Breast epithelium (tissue), 4 donors: ENCODE results near the gene KRTAP6-2. TPM values are rescaled to one million over a fixed set of nuclear protein-coding genes. Genes with fewer than 3 reads are reported as not detected.

Experiments used
- DNase-seq, 2 donors: peaks; one replicate each; pipeline ENCODE4 v3.0.0-alpha.2; 2019; ENCODE audit warnings: low spot score in 2 of 2
- H3K27ac ChIP-seq, 2 donors: fragments of 200-600 bp; sonication (generic) in 1 of 2; one replicate each; pipeline ENCODE4 v1.5.1; 2016 to 2019; ENCODE audit warnings: mild to moderate bottlenecking in 1 of 2
- H3K27me3 ChIP-seq, 2 donors: fragments of 200-600 bp; sonication (generic) in 1 of 2; one replicate each; pipeline versions ENCODE4 v1.5.1 to v1.6.0; 2017 to 2019; ENCODE audit warnings: control low read depth in 1 of 2, mild to moderate bottlenecking in 1 of 2
- H3K36me3 ChIP-seq: fragments of 200-600 bp; one replicate; pipeline ENCODE4 v1.5.1; 2019
- H3K4me1 ChIP-seq, 2 donors: fragments of 200-600 bp; sonication (generic); one replicate each; pipeline ENCODE4 v1.5.1; 2016 to 2019; ENCODE audit warnings: control low read depth in 1 of 2
- H3K4me3 ChIP-seq, 3 donors: fragments of 200-600 bp; sonication (generic); 1 replicate in 2 of 3; 2 replicates in 1 of 3; pipeline ENCODE4 v1.5.1; 2016 to 2019; ENCODE audit warnings: mild to moderate bottlenecking in 3 of 3, moderate library complexity in 2 of 3
- H3K9me3 ChIP-seq, 2 donors: fragments of 200-600 bp; sonication (generic) in 1 of 2; one replicate each; pipeline ENCODE4 v1.5.1; 2016 to 2019; ENCODE audit warnings: control low read depth in 1 of 2
- POLR2A ChIP-seq: fragments of 450-650 bp; IDR thresholded peaks from one replicate; pipeline ENCODE4 v1.6.1; 2016; ENCODE audit warnings: antibody characterized with exemption, mild to moderate bottlenecking, moderate library complexity
- POLR2AphosphoS5 ChIP-seq, 3 donors: sonication (generic); formaldehyde crosslinking; IDR thresholded peaks; one replicate each; pipeline ENCODE4 v1.6.1; 2017; ENCODE audit warnings: antibody characterized with exemption in 3 of 3
- intact Hi-C: fragments of 100-400 bp; cut with DNase I; formaldehyde crosslinking; loops from one replicate; pipeline ENCODE4 v1.15.1; 2023; ENCODE audit warnings: low total_unique reads
- total RNA-seq, 3 donors: library from RNA; depleted of rRNA; stranded (reverse); fragments of >200 nt; gene quantifications; one replicate each; pipeline ENCODE4 v1.1.0, GENCODE V29; 2016
- TF ChIP-seq, protein P1 (sequence below), 3 donors: fragments of 450-650 bp; IDR thresholded peaks; one replicate each; pipeline ENCODE4 v1.5.1; 2016 to 2017; ENCODE audit warnings: antibody characterized with exemption in 3 of 3, mild to moderate bottlenecking in 3 of 3, moderate library complexity in 3 of 3

The KRTAP6-2 gene, protein sequence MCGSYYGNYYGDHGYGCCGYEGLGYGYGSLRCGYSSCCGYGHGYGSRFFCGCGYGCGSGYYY
- not detected for total RNA-seq

DNA sequence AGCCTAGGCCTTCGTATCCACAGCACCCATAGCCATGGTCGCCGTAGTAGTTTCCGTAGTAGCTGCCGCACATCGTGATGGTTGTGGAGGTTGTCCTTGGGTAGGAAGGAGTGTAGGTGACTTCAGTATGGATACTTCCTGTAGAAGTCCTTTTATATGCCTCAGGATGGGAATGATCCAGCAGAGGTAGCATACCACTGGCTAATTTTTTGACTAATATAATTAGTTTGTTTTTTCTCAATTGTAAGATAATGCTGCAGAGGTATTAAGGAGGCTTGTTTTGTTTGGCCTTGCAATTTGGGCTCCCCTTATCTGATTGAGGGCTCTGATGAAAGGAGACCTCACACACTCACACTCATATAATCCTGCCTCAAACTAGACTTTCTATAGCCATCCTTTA lies at the start of gene KRTAP6-2:
Gene KRTAP6-2 (minus strand): TSS at position 101 of the 400 bp plus-strand sequence. CDS start 28 bp downstream, at position 73.
- intact Hi-C loops: no loop called here
- no peaks in the 10 kb centered on the region for H3K27me3 ChIP-seq
- TF ChIP-seq POLR2A: no peak
- TF ChIP-seq, protein P1, sequence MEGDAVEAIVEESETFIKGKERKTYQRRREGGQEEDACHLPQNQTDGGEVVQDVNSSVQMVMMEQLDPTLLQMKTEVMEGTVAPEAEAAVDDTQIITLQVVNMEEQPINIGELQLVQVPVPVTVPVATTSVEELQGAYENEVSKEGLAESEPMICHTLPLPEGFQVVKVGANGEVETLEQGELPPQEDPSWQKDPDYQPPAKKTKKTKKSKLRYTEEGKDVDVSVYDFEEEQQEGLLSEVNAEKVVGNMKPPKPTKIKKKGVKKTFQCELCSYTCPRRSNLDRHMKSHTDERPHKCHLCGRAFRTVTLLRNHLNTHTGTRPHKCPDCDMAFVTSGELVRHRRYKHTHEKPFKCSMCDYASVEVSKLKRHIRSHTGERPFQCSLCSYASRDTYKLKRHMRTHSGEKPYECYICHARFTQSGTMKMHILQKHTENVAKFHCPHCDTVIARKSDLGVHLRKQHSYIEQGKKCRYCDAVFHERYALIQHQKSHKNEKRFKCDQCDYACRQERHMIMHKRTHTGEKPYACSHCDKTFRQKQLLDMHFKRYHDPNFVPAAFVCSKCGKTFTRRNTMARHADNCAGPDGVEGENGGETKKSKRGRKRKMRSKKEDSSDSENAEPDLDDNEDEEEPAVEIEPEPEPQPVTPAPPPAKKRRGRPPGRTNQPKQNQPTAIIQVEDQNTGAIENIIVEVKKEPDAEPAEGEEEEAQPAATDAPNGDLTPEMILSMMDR (IDR thresholded peaks at IDR 0.05): no peak
- no peak for TF ChIP-seq POLR2AphosphoS5 (IDR thresholded peaks at IDR 0.05)

DNA sequence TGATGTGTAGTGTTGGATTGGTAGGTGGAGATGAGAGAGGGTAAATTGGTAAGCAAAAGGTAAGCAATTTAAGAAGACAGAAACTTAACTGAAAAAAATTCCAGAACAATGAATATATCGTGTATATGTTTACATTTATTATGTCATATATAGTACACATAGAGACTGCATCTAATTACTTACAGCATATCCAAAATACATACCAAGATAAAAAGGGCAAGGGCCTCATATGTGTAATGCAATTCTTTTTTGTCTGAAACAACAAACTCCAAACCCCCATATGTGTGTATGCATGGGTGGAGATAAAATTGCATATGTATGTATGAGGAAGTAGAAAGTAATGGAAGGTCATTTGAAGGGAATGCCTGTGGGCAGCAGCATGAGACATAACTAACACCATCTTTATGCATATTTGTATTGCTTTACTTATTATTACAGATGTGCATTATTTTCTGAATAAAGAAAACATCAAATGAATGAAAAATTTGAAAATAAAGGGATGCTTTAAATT lies 48.3 kb upstream of the KRTAP6-2 start:
- no peak for DNase-seq
- Histone ChIP-seq H3K4me1 (no peaks in the 10 kb centered on the region), H3K36me3 (no peaks in the 10 kb centered on the region), H3K27ac (no peak overlapping the region), H3K9me3 (no peaks in the 10 kb centered on the region), H3K4me3 (no peak overlapping the region), H3K27me3 (no peaks in the 10 kb centered on the region)
- intact Hi-C loops: no loop called here
- no peak for TF ChIP-seq POLR2A
- no peak for TF ChIP-seq POLR2AphosphoS5 (IDR thresholded peaks at IDR 0.05)
- TF ChIP-seq, protein P1 (IDR thresholded peaks at IDR 0.05): no peak

More for the DNA sequence above, at the start of gene KRTAP6-2:
- Histone ChIP-seq H3K36me3 (no peaks in the 10 kb centered on the region), H3K27ac (no peak within 1 kb of the TSS), H3K4me1 (no peaks in the 10 kb centered on the region), H3K4me3 (no peak within 1 kb of the TSS), H3K9me3 (no peaks in the 10 kb centered on the region)
- no peak for DNase-seq

DNA sequence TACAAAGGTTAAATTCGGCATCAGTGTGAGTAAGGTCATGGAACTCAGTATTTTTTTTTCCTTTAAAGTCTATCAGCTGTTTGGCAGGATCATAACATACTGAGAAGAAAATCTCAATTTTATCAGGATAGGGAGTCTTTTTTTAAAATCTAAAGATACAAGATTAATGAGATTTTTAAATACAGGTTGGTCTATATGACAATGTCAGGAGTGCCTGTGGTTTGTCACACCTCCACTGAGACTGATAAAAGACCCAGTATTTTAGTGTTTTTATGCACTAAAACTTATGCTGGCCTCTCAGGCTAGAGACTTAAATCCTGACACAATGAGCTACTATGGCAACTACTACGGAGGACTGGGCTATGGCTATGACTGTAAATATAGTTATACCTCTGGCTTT lies 43.9 kb upstream of the KRTAP6-2 start, which contains the start of gene KRTAP20-3:
Gene KRTAP20-3 (plus strand): TSS at position 301 of the 400 bp plus-strand sequence.
- Histone ChIP-seq H3K4me3 (no peak within 1 kb of the TSS), H3K27ac (no peak within 1 kb of the TSS), H3K4me1 (no peaks in the 10 kb centered on the region), H3K9me3 (no peaks in the 10 kb centered on the region), H3K27me3 (no peaks in the 10 kb centered on the region), H3K36me3 (no peaks in the 10 kb centered on the region)
- intact Hi-C loops: no loop called here
- TF ChIP-seq POLR2AphosphoS5 (IDR thresholded peaks at IDR 0.05) (no peak), POLR2A (no peak)
- TF ChIP-seq, protein P1 (IDR thresholded peaks at IDR 0.05): no peak
- no peak for DNase-seq

DNA sequence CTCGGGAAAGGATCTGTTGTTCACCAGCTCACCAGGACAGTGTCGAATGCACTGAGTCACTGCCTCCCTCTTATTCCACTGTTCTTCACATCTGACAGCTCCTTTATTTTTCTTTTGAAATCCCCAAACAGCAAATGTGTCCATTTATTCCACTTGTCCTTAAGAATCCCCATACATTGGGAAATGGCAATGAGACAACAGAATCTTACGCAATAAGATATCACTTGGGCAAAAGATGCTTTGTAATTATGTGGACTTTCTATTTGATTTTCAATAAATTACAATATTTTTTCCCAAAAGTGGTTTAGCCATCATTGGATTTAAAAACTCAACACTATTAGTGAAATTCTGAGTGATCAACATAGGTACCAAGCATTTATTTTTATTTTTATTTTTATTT lies 40.0 kb upstream of the KRTAP6-2 start:
- no peaks in the 10 kb centered on the region for H3K36me3 ChIP-seq
- DNase-seq: no peak
- intact Hi-C loops: no loop called here
- H3K27me3 ChIP-seq: no peaks in the 10 kb centered on the region
- H3K4me3 ChIP-seq: no peak overlapping the region
- no peaks in the 10 kb centered on the region for H3K9me3 ChIP-seq
- no peaks in the 10 kb centered on the region for H3K4me1 ChIP-seq
- TF ChIP-seq POLR2AphosphoS5 (IDR thresholded peaks at IDR 0.05): no peak
- no peak for TF ChIP-seq POLR2A
- TF ChIP-seq, protein P1 (IDR thresholded peaks at IDR 0.05): no peak
- H3K27ac ChIP-seq: no peak overlapping the region

DNA sequence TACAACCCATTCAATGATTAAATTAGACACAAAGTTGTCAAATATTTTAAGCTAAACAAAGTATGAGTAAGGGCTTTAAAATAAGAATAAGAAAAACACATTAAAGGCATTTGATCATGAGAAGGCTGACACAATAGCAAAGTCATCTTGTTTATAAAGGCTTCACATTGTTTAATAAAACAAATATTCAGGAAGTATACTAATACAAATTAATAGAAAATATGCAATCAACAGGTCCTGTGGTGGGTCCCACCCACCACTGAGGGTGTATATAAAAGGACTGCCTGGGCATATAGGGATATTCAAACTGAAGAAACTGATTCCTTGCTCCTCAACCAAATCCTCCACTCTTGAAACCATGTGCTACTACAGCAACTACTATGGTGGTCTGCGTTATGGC lies 36.2 kb upstream of the KRTAP6-2 start, which contains the start of gene KRTAP20-2:
Gene KRTAP20-2 (plus strand): TSS at position 301 of the 400 bp plus-strand sequence. CDS start 58 bp downstream, at position 359.
- H3K9me3 ChIP-seq: no peaks in the 10 kb centered on the region
- H3K27ac ChIP-seq: no peak within 1 kb of the TSS
- H3K4me1 ChIP-seq: no peaks in the 10 kb centered on the region
- no peaks in the 10 kb centered on the region for H3K36me3 ChIP-seq
- TF ChIP-seq, protein P1 (IDR thresholded peaks at IDR 0.05): no peak
- TF ChIP-seq POLR2A: no peak
- no peak for TF ChIP-seq POLR2AphosphoS5 (IDR thresholded peaks at IDR 0.05)
- intact Hi-C loops: no loop called here
- H3K27me3 ChIP-seq: no peaks in the 10 kb centered on the region
- no peak within 1 kb of the TSS for H3K4me3 ChIP-seq
- DNase-seq: no peak
